ENCODE data around the gene KLHL22. TPM values are rescaled to one million over a fixed set of nuclear protein-coding genes. Genes with fewer than 3 reads are reported as not detected.

KLHL22 gene
- total RNA-seq, 4 donors from 2014 or later, result 19.9 to 35.5 (median 27.3) TPM

- Histone ChIP-seq H3K9me3 (no peaks in the 10 kb centered on the region), H3K36me3 (peaks cover 11 to 31% (median 25%) of the 10 kb centered on the region in 4 donors), H3K27me3 (no peaks in the 10 kb centered on the region), H3K4me3 (no peak overlapping the region), H3K4me1 (peaks cover 35 to 82% (median 78%) of the 10 kb centered on the region in 4 donors), H3K27ac (replicated peaks in 1 of 4) (peak overlapping the region in 1 of 4 donors; percentile 30)
- no peak for DNase-seq (ENCODE audit: extremely low spot score)
- 63% methylated on average over 6 of the region's 7 CpGs for WGBS
- no peak for TF ChIP-seq POLR2A (IDR thresholded peaks at IDR 0.05; ENCODE audit: low read depth)
- no peak for TF ChIP-seq POLR2AphosphoS5 (IDR thresholded peaks at IDR 0.05)
- TF ChIP-seq EP300 (IDR thresholded peaks at IDR 0.05), result no peak
- no peak for TF ChIP-seq CTCF (IDR thresholded peaks at IDR 0.05)
- intact Hi-C loops (cut with DNase I), result no loop called here
Observed at GRCh38 chr22:20520093-20520511, 24.5 kb upstream of the KLHL22 start.

GRCh38 chr22:20519558-20519957 lies 24.0 kb upstream of the KLHL22 start:
- peaks cover 40 to 82% (median 78%) of the 10 kb centered on the region in 4 donors for H3K4me1 ChIP-seq
- H3K9me3 ChIP-seq, result no peaks in the 10 kb centered on the region
- TF ChIP-seq POLR2A (IDR thresholded peaks at IDR 0.05; ENCODE audit: low read depth) (no peak), CTCF (IDR thresholded peaks at IDR 0.05) (no peak), POLR2AphosphoS5 (IDR thresholded peaks at IDR 0.05) (no peak), EP300 (IDR thresholded peaks at IDR 0.05) (no peak)
- 68% methylated on average over 4 of the region's 4 CpGs for WGBS
- H3K27ac ChIP-seq (replicated peaks in 1 of 4), result no peak overlapping the region
- peaks cover 11 to 36% (median 28%) of the 10 kb centered on the region in 4 donors for H3K36me3 ChIP-seq
- H3K4me3 ChIP-seq, result no peak overlapping the region
- intact Hi-C loops (cut with DNase I), result no loop called here
- no peaks in the 10 kb centered on the region for H3K27me3 ChIP-seq
- no peak for DNase-seq (ENCODE audit: extremely low spot score)

GRCh38 chr22:20517841-20518592 lies 22.4 kb upstream of the KLHL22 start:
- intact Hi-C loops (cut with DNase I), result no loop called here
- H3K27ac ChIP-seq (replicated peaks in 1 of 4), result no peak overlapping the region
- no peaks in the 10 kb centered on the region for H3K27me3 ChIP-seq
- TF ChIP-seq EP300 (IDR thresholded peaks at IDR 0.05), result no peak
- TF ChIP-seq POLR2AphosphoS5 (IDR thresholded peaks at IDR 0.05), result no peak
- TF ChIP-seq CTCF (IDR thresholded peaks at IDR 0.05), result no peak
- no peak for TF ChIP-seq POLR2A (IDR thresholded peaks at IDR 0.05; ENCODE audit: low read depth)
- H3K4me1 ChIP-seq, result peaks cover 26 to 81% (median 74%) of the 10 kb centered on the region in 4 donors
- no peaks in the 10 kb centered on the region for H3K9me3 ChIP-seq
- WGBS, result 86% methylated on average over 13 of the region's 13 CpGs
- peaks cover 11 to 46% (median 31%) of the 10 kb centered on the region in 4 donors for H3K36me3 ChIP-seq
- H3K4me3 ChIP-seq, result no peak overlapping the region
- no peak for DNase-seq (ENCODE audit: extremely low spot score)

GRCh38 chr22:20517422-20517821 lies 21.8 kb upstream of the KLHL22 start:
- H3K9me3 ChIP-seq, result no peaks in the 10 kb centered on the region
- no peak overlapping the region for H3K27ac ChIP-seq (replicated peaks in 1 of 4)
- TF ChIP-seq POLR2AphosphoS5 (IDR thresholded peaks at IDR 0.05) (no peak), CTCF (IDR thresholded peaks at IDR 0.05) (no peak), POLR2A (IDR thresholded peaks at IDR 0.05; ENCODE audit: low read depth) (no peak)
- DNase-seq (ENCODE audit: extremely low spot score), result no peak
- intact Hi-C loops (cut with DNase I), result no loop called here
- no peaks in the 10 kb centered on the region for H3K27me3 ChIP-seq
- H3K36me3 ChIP-seq, result peaks cover 11 to 45% (median 31%) of the 10 kb centered on the region in 4 donors
- H3K4me1 ChIP-seq, result peaks cover 21 to 81% (median 71%) of the 10 kb centered on the region in 4 donors
- WGBS, result 55% methylated on average over 4 of the region's 4 CpGs
- H3K4me3 ChIP-seq, result no peak overlapping the region

All from esophagus muscularis mucosa (tissue), 4 donors.